Endothelial cell of umbilical vein (primary cell): ENCODE measurements around the gene SYT8. TPM values are rescaled to one million over a fixed set of nuclear protein-coding genes. Genes with fewer than 3 reads are reported as not detected.

ENCODE experiments used
- BruUV-seq: library from RNA; stranded (reverse); fragments of 400-500 nt; replicated peaks from 2 replicates; lab custom pipeline; 2021; lab: Mats Ljungman, UMichigan
- CTCF ChIA-PET: fragments of 300-600, 350-600 bp; sonication (Branson Sonifier 250); formaldehyde crosslinking; loops from one replicate; lab custom pipeline; 2021; ENCODE audit warnings: antibody characterized with exemption, inconsistent platforms; lab: Charles Lee
- POLR2A ChIA-PET: fragments of 300-600, 350-600 bp; sonication (Branson Sonifier 250); formaldehyde crosslinking; loops from one replicate; lab custom pipeline; 2021; ENCODE audit warnings: antibody characterized with exemption, inconsistent platforms; lab: Charles Lee
- DNase-seq: peaks from one replicate; pipeline ENCODE4 v3.0.0-alpha.2; 2011; ENCODE audit warnings: low read depth, low spot score
- FAIRE-seq: peaks from 2 replicates; lab custom pipeline; 2011; peaks lifted over from hg19 to GRCh38; lab: Jason Lieb, UNC
- H2AFZ ChIP-seq: 2 replicates; pipeline ENCODE4 v1.6.0; 2012; ENCODE audit warnings: low read depth, low read length, control low read depth, inconsistent platforms
- H3K27ac ChIP-seq: 2 replicates; pipeline ENCODE4 v1.5.1; 2011; ENCODE audit warnings: low read depth, mild to moderate bottlenecking, control low read depth, low read length, moderate library complexity; ENCODE audit not compliant: insufficient read depth
- H3K27me3 ChIP-seq, 2 experiments: 2 replicates each; pipeline versions ENCODE4 v1.6.0 to v1.6.1; 2011; ENCODE audit warnings: low read length in 2 of 2, mixed read lengths in 1 of 2; ENCODE audit not compliant: control insufficient read depth in 2 of 2, insufficient read depth in 2 of 2
- H3K36me3 ChIP-seq, 2 experiments: 2 replicates in 1 of 2; 3 replicates in 1 of 2; pipeline ENCODE4 v1.5.1; 2011; ENCODE audit warnings: low read length in 2 of 2, mild to moderate bottlenecking in 1 of 2, moderate library complexity in 1 of 2; ENCODE audit not compliant: control insufficient read depth in 2 of 2, insufficient read depth in 2 of 2; ENCODE audit errors: extremely low read depth in 1 of 2
- H3K4me1 ChIP-seq: 3 replicates; pipeline ENCODE4 v1.5.1; 2011; ENCODE audit warnings: mild to moderate bottlenecking, low read length; ENCODE audit not compliant: control insufficient read depth, insufficient read depth; ENCODE audit errors: extremely low read depth
- H3K4me2 ChIP-seq: 2 replicates; pipeline ENCODE4 v1.6.1; 2011; ENCODE audit warnings: low read length, control low read depth, mixed read lengths; ENCODE audit not compliant: insufficient read depth
- H3K4me3 ChIP-seq, 3 experiments: fragments of 200-600 bp in 1 of 3; sonication (generic), shearing (Covaris generic) in 1 of 3; replicated peaks in 1 of 3; 2 replicates each; pipeline ENCODE4 v1.5.1; 2011 to 2016; ENCODE audit warnings: control low read depth in 3 of 3, low read length in 3 of 3, mild to moderate bottlenecking in 2 of 3, inconsistent platforms in 1 of 3, low read depth in 1 of 3, moderate library complexity in 1 of 3; ENCODE audit not compliant: insufficient read depth in 1 of 3
- H3K79me2 ChIP-seq: 2 replicates; pipeline ENCODE4 v1.6.0; 2012; ENCODE audit warnings: low read length, inconsistent platforms; ENCODE audit not compliant: control insufficient read depth, insufficient read depth
- H3K9ac ChIP-seq: replicated peaks from 2 replicates; pipeline ENCODE3; 2011; ENCODE audit warnings: low read length, control low read depth; ENCODE audit not compliant: insufficient read depth; ENCODE audit errors: extremely low read depth
- H3K9me1 ChIP-seq: replicated peaks from 3 replicates; pipeline ENCODE4 v1.6.0; 2011; ENCODE audit warnings: mild to moderate bottlenecking, low read length; ENCODE audit not compliant: control insufficient read depth, insufficient read depth; ENCODE audit errors: extremely low read depth
- H3K9me3 ChIP-seq: replicated peaks from 2 replicates; pipeline ENCODE4 v1.5.1; 2012; ENCODE audit warnings: low read length, inconsistent platforms; ENCODE audit not compliant: control insufficient read depth, insufficient read depth
- H4K20me1 ChIP-seq: replicated peaks from 2 replicates; pipeline ENCODE3; 2011; ENCODE audit warnings: mild to moderate bottlenecking, low read length; ENCODE audit not compliant: control insufficient read depth, insufficient read depth; ENCODE audit errors: extremely low read depth
- GATA2 ChIP-seq: IDR thresholded peaks from 2 replicates; pipeline ENCODE4 v1.7.0; 2011; ENCODE audit warnings: low read depth, mild to moderate bottlenecking, moderate library complexity, mixed read lengths, low read length; ENCODE audit not compliant: insufficient read length, insufficient read depth
- dilution Hi-C: fragments of 300-500 bp; cut with MboI; formaldehyde crosslinking; loops from one replicate; pipeline ENCODE4 v1.15.0; 2019; ENCODE audit warnings: low sequenced_read_pairs; ENCODE audit not compliant: extremely low pct_ligation_motif_present
- intact Hi-C: fragments of 100-400 bp; cut with micrococcal nuclease; formaldehyde crosslinking; loops from one replicate; pipeline ENCODE4 v1.10.0; 2022
- polyA plus RNA-seq, 4 experiments: library from polyadenylated mRNA; depleted of rRNA in 3 of 4; stranded (reverse) in 3 of 4; unstranded in 1 of 4; fragments of >200 nt; gene quantifications; 2 replicates each; pipeline versions ENCODE4 v1.2.1 to v1.2.3, GENCODE V29; 2011 to 2012; ENCODE audit warnings: missing spikeins in 1 of 4
- total RNA-seq: library from RNA; stranded (reverse); gene quantifications from 2 replicates; pipeline ENCODE4 v1.2.3, GENCODE V29; 2021
- TF ChIP-seq, protein P1 (sequence below): IDR thresholded peaks from 2 replicates; pipeline ENCODE4 v1.6.1; 2011; ENCODE audit not compliant: insufficient read depth, insufficient read length
- TF ChIP-seq, protein P2 (sequence below), 2 donors: IDR thresholded peaks; 1 replicate in 1 of 2; 2 replicates in 1 of 2; pipeline ENCODE4 v1.5.1; 2011; ENCODE audit warnings: low read length in 2 of 2, mild to moderate bottlenecking in 2 of 2, moderate library complexity in 2 of 2, control low read depth in 1 of 2, inconsistent platforms in 1 of 2, low read depth in 1 of 2; ENCODE audit not compliant: insufficient read depth in 1 of 2; ENCODE audit errors: extremely low read depth in 1 of 2

Gene SYT8
- total and polyA plus RNA-seq, 2 donors (not counting 3 experiments of a cell fraction or from before 2014, with no cell fraction given): not detected

DNA sequence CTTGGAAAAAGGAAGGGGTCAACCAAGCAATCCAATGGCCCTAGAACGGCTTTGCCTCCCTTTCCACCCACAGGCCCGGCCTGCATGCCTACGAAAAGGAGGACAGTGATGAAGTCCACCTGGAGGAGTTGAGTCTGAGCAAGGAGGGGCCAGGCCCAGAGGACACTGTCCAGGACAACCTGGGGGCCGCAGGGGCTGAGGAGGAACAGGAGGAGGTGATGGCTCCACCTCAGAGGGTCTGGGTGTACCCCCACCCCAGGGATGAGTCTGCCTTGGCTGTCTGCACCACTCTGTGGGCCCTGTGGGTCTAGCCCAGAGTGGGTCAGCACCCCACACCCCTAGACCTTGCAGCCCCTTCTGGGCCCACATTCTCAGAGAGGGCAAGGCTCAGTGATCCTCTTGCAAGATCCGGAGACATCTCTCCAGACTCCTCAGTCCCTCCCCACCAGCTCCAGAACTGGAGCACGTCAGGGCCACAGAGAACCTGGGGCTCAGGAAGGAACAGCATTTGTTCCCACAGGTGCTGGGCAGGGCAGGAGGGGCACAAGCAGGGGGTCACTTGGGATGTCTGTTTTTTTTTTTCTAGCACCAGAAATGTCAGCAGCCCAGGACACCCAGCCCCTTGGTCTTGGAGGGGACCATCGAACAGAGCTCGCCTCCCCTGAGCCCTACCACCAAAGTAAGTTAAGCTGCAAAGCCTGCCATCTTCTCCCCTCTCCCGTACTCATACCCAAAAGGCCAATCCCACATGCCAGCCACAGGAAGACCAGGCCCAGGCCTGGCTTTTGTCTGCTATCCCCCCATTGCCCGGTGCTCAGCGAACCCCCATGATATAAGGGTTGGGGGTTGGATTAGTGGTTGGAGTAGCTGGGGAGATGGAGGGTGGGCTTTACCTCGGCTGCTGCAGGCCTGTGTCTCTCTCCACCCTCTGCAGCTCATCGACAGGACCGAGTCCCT is 48.8 kb downstream of the SYT8 start:
- H3K27me3 ChIP-seq: no peaks in the 10 kb centered on the region
- TF ChIP-seq, protein P1, sequence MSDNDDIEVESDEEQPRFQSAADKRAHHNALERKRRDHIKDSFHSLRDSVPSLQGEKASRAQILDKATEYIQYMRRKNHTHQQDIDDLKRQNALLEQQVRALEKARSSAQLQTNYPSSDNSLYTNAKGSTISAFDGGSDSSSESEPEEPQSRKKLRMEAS: no peak
- TF ChIP-seq, protein P2, sequence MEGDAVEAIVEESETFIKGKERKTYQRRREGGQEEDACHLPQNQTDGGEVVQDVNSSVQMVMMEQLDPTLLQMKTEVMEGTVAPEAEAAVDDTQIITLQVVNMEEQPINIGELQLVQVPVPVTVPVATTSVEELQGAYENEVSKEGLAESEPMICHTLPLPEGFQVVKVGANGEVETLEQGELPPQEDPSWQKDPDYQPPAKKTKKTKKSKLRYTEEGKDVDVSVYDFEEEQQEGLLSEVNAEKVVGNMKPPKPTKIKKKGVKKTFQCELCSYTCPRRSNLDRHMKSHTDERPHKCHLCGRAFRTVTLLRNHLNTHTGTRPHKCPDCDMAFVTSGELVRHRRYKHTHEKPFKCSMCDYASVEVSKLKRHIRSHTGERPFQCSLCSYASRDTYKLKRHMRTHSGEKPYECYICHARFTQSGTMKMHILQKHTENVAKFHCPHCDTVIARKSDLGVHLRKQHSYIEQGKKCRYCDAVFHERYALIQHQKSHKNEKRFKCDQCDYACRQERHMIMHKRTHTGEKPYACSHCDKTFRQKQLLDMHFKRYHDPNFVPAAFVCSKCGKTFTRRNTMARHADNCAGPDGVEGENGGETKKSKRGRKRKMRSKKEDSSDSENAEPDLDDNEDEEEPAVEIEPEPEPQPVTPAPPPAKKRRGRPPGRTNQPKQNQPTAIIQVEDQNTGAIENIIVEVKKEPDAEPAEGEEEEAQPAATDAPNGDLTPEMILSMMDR (IDR thresholded peaks at IDR 0.05; ENCODE audit: extremely low read depth in 1 of 2, insufficient read depth in 1 of 2, low read depth in 1 of 2, low read length in 2 of 2): no peak
- TF ChIP-seq GATA2: no peak
- H4K20me1 ChIP-seq: no peaks in the 10 kb centered on the region
- no peak overlapping the region for H3K9ac ChIP-seq
- H3K4me2 ChIP-seq: no peak overlapping the region
- ChIA-PET POLR2A (no interaction called here), CTCF (interaction anchor here (1.0 to 3.7 kb wide), 20 partner anchors 8 to 269 kb away, joined by 3 to 262 read pairs (median 18); partner anchors contain the start of genes H19, KRTAP5-6, MRPL23 and PRR33)
- no peaks in the 10 kb centered on the region for H3K79me2 ChIP-seq
- no peaks in the 10 kb centered on the region for H3K9me3 ChIP-seq
- dilution Hi-C loops: no loop called here
- FAIRE-seq (no peak), DNase-seq (no peak)
- H3K36me3 ChIP-seq: no peaks in the 10 kb centered on the region
- no peak overlapping the region for H3K4me3 ChIP-seq
- no TSS peak for BruUV-seq
- H3K27ac ChIP-seq: no peak overlapping the region
- no peaks in the 10 kb centered on the region for H3K4me1 ChIP-seq
- intact Hi-C loops: no loop called here
- no peaks in the 10 kb centered on the region for H3K9me1 ChIP-seq
- no peak overlapping the region for H2AFZ ChIP-seq
